Tongue (tissue), 2 donors: ENCODE measurements around the gene UBE2L6. TPM values are rescaled to one million over a fixed set of nuclear protein-coding genes. Genes with fewer than 3 reads are reported as not detected.
"Not testable (repeated sequence)": the region's sequence is repeated elsewhere in the genome, so short reads cannot be mapped to it uniquely, and the experiment has no call there.

Source experiments
- DNase-seq: peaks from one replicate; pipeline ENCODE4 v3.0.0-alpha.2; 2015
- total RNA-seq: library from RNA; depleted of rRNA; stranded (reverse); fragments of >200 nt; gene quantifications from one replicate; pipeline ENCODE4 v1.2.3, GENCODE V29; 2014

UBE2L6 gene
- total RNA-seq, 1 donor from 2014 or later = 12.9 TPM

GRCh38 chr11:57566905-57567514, 462 bp downstream of the UBE2L6 start:
- DNase-seq = no peak

DNA sequence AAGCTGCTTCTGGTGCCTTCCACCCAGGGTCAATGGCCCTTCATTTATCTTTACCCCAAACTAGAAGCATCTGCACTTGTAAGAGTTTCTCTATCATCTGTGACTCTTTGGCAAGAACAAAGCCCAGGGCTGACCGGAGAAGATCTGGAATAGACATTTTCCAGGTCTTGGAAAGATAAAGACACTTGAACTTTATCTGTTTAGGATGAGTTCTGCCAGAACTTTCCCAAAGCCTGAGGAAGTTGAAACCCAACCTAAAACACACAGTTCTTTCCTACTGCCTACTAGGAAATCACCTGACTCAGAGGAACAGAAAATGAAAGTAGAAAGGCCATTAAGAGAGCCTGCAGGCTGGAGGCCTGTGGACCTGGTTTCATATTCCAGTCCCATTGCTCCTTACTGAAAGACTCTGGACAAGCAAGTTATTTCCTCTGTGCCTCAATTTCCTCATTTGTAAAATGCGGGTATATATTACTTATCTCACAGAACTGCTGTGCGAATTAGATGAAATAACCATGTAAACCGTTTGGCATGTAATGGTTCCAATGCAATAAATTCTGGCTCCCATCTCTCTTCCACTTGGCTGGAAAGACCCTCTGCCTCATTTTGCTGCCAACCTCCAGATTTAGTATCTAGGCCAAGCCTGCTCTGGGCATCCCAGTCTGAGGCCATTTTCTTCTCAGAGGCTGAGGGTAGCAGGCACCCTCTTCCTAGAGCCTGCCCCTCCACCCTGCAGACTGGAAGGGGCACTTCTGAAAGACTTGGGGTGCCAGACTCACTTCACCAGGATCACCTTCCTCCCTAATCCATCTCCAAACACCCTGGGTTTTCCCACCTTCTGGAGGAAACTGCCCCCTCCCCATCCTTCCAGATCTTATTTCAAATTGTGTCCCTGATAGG, 1.2 kb downstream of the UBE2L6 start:
- peak; percentile 47 for DNase-seq

- no peak for DNase-seq
Observed at GRCh38 chr11:57562596-57562995, 4.9 kb downstream of the UBE2L6 start.

GRCh38 chr11:57560146-57560545, 7.3 kb downstream of the UBE2L6 start:
- DNase-seq = no peak

GRCh38 chr11:57556041-57556440, 11.4 kb downstream of the UBE2L6 start:
- no peak for DNase-seq

- no peak for DNase-seq
Observed at GRCh38 chr11:57555393-57555792, 12.1 kb downstream of the UBE2L6 start.

GRCh38 chr11:57552479-57552878, 15.0 kb downstream of the UBE2L6 start:
- no peak for DNase-seq

DNA sequence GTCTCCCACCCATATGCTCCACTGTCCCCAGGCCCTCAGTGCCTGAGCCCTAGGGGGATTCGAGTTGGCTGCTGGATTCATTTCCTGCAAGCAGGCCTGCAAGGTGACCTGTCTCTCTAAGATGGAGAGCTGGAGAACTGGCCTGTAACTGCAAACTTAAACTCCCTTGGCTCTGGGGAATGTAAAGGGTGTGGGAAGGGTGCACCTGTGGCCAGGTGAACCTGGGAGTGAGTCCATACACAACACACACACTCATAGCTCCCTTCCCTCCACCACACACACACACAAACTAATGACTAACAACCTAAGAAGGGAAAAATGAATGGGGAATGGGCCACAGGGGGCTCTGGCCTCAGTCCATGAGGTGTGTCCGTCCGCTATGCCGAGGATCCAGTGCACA, 15.5 kb downstream of the UBE2L6 start:
- DNase-seq = no peak

DNA sequence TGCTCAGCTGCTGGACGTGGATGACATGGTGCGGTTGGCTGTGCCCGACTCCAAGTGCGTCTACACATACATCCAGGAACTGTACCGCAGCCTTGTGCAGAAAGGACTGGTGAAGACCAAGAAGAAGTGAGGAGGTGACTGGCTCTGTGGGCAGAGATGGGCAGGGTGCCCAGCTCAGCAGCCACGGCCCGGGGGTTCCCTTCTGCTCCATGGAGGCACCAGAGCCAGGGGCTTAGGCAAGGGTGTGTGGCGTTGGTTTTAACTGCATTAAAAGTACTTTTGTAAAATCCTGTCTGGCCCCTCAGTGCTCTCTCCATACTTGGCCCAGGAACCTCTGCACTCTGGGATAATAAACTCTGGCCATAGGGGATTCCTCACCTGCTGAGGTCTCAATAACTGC, 17.5 kb downstream of the UBE2L6 start:
- DNase-seq = no peak

DNA sequence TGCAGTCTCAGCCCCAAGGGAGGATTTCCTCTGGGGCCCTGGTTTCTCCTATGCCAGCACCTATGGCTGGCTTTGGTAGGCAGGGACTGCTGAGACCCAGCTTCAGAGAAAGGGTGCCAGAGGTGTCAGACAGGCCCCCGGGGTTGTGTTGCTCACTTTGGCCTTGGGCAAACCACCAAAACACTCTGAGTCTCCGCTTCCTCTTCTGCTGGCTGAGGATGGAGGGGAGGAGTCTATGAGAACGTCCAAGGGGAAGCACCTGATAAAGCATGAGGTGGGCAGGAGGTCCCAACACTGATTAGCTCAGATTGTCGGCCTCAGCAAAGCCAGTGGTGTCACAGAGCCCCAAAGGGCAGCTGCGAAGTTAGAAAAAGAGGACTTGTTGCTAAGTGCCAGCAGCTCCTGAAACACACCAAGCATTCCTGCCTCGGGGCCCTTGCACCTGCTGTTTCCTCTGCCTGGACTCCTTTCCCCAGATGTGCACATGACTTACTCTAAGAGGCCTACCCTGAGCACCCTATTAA, 19.6 kb downstream of the UBE2L6 start:
- no peak for DNase-seq

GRCh38 chr11:57546869-57547475, 20.5 kb downstream of the UBE2L6 start:
- no peak for DNase-seq

DNA sequence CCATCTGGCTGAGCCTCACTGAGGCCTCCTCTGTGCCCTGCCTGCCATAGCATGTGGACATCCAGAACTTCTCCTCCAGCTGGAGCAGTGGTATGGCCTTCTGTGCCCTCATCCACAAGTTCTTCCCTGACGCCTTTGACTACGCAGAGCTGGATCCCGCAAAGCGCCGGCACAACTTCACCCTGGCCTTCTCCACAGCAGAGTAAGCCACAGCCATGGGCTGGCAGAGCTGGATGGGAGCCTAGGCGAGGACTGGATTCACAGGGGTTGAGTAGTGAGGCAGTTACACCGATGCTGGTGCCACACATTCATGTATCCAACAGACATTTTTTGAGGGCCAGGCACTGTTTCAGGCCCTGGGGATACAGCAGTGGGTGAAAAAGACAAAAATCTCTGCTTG, 21.0 kb downstream of the UBE2L6 start:
- DNase-seq = no peak

DNA sequence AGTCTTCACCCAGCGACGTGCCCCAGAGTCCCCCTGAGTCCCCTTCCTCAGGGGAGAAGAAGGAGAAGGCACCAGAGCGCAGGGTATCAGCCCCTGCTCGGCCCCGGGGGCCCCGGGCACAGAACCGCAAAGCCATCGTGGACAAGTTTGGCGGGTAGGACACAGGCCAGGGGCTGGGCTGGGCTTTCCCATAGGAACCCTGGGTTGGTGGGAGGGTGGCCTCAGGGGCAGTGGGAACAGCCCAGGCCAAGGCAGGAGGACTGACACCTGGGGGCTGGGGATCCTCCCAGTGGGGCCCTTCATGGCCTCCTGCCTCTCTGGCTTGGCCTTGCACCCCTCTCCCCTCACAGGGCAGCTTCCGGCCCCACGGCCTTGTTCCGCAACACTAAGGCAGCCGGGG, 21.6 kb downstream of the UBE2L6 start:
- DNase-seq = no peak

GRCh38 chr11:57544566-57544965, 22.9 kb downstream of the UBE2L6 start:
- DNase-seq = no peak

DNA sequence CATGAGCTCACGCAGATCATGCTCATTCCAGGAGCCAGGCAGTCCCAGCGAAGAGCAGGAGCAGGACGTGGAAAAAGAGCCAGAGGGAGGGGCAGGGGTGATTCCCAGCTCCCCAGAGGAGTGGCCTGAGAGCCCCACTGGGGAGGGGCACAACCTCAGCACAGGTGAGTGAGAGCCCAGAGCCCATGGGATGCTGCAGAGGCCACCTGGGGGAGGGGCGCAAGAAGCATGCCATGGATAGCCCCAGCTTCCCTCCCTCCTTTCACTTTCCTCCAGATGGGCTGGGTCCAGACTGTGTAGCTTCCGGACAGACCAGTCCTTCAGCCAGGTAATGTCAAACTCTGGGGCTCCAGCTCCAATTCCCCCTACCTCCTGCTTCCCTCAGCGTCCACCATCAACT, 23.9 kb downstream of the UBE2L6 start:
- DNase-seq = no peak

GRCh38 chr11:57542582-57542981, 24.9 kb downstream of the UBE2L6 start:
- DNase-seq = no peak

DNA sequence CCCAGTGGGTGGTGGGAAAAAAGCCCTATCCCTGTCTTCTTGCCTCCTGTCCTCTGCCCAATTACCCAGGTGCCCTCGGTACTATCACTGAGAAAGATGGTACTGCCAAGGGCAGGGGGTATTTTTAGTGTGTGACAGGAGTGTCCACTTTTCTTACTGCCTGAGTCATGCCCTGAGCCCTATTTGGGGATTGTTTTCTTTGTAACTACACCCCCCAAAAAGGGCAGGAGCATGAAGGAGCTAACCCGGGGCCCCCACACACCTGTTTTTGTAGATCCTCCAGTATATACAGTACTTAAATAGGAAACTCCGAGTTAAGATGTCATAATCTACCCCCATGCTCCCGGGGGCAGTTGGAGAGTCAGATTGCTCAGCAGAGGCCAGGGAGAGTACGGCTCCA, 26.3 kb downstream of the UBE2L6 start:
- DNase-seq = peak; percentile 72

GRCh38 chr11:57539342-57539741, 28.1 kb downstream of the UBE2L6 start:
- no peak for DNase-seq

GRCh38 chr11:57536947-57537619, 30.4 kb downstream of the UBE2L6 start, which contains the start of gene SMTNL1:
TSS of gene SMTNL1 (plus strand) at chr11:57537595. CDS start at chr11:57542643, 5,048 bp downstream.
- DNase-seq = peak; percentile 79

GRCh38 chr11:57534449-57534848, 33.0 kb downstream of the UBE2L6 start:
- not testable (repeated sequence) for DNase-seq

DNA sequence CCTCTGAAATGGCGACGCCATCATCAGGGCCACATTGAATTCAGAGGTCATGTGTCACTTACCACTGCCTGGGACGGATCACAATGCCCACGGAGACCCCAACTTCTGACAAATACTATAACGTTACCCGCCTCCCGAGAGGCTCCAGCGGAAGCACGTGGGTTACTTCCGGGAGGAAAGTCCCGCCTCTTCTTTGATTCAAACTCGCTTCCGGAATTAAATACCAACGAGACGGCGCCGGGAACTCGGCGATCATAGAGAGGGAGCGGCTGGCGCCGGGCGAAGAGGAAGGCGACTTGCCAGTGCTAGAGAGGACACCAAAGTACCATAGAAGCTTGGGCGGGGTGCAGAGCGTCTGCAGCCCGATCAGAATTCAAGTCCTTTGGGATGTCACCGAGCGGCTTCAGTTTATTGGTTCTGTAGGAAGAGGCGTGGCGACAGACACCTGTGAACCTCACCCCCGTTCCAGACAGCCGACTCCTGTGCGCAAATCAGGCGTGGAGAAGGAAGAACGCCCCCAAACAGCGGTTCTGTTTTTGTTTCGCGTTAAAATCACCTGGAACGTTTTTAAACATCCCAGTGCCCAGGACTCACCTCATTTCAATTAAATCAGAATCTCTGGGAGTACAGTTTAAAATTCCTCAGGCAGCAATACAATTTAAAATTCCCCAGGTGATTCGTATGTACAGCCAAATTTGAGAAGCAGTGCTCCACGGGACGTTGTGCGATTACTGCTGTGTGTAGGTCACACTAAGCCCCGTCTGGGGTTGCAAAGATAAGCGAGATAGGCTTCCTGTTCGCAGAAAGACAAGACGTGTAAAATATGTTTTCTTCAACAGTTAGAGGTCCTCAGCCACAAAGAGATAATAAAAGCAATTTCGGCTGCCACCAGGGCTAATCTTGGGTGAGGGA, 36.6 kb downstream of the UBE2L6 start, which contains the start of gene TIMM10:
TIMM10 (minus strand) TSS at position 159 of the 912 bp plus-strand sequence. CDS start 565 bp downstream, outside the sequence.
- DNase-seq = peak; percentile 99
